Activated CD4-positive, alpha-beta T cell treated with anti-CD3 and anti-CD28 coated beads, Interleukin-2, Interleukin-4, amounts not matched to agents 100 ng/mL and 50 ng/mL, durations not matched to agents 16 hours and 8 hours (primary cell): ENCODE measurements around the gene EIF4A3.
"Not testable (repeated sequence)": the region's sequence is repeated elsewhere in the genome, so short reads cannot be mapped to it uniquely, and the experiment has no call there.

Experiments used
- DNase-seq: peaks from one replicate; pipeline ENCODE4 v3.0.0-alpha.2; 2020; ENCODE audit warnings: low spot score

The EIF4A3 gene

GRCh38 chr17:80101011-80101945 is 45.6 kb downstream of the EIF4A3 start, which contains the start of gene GAA:
Gene GAA (plus strand): TSS chr17:80101581. CDS start chr17:80104587, 3,006 bp downstream.
- DNase-seq: peak; percentile 90

DNA sequence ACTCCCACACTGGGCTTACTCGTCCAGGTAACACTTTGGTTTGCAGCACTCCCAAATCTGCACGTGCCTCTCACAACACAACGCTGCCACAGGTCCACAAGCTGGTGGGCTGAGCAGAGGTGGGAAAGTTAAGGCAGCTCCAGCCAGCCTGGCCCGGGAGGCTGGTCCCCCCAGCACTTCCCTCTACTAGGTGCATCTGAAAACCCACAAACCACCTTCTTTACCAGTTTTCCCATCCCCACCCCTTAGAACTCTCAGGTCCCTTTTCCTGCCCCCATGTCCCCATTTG is 46.9 kb downstream of the EIF4A3 start:
- no peak for DNase-seq

DNA sequence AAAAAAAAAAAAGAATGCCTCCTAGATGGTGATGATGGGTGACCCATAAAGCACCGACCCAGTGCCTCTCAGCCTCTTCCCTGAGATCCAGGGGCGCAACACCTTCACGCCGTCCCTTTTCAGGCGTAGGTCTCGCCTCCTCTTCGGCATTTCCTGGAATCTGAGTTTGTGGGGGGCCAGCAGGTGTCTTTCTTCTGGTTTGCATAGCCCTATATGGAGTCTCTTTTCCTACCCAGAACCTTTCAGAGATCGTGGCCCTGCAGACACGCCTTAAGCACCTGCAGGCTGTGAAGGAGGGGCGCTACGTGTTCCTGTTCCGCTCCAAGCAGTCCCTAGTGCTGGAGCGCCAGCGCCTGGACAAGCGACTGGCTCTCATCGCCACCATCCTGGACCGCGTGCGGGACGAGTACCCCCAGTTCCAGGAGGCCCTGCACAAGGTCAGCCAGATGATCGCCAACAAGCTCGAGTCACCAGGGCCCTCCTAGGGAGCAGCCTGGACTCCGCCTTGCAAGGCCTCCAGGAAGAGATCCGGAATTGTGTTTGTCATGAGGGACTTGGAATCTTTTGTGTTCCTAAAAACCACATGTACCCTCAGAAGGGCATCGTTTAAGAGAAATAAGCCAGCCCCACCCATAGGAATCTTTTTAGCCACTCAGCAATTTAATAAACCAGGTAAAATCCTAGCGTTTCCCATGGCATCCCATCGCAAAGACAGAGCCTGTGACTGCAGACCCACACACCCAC is 47.5 kb downstream of the EIF4A3 start:
- no peak for DNase-seq

DNA sequence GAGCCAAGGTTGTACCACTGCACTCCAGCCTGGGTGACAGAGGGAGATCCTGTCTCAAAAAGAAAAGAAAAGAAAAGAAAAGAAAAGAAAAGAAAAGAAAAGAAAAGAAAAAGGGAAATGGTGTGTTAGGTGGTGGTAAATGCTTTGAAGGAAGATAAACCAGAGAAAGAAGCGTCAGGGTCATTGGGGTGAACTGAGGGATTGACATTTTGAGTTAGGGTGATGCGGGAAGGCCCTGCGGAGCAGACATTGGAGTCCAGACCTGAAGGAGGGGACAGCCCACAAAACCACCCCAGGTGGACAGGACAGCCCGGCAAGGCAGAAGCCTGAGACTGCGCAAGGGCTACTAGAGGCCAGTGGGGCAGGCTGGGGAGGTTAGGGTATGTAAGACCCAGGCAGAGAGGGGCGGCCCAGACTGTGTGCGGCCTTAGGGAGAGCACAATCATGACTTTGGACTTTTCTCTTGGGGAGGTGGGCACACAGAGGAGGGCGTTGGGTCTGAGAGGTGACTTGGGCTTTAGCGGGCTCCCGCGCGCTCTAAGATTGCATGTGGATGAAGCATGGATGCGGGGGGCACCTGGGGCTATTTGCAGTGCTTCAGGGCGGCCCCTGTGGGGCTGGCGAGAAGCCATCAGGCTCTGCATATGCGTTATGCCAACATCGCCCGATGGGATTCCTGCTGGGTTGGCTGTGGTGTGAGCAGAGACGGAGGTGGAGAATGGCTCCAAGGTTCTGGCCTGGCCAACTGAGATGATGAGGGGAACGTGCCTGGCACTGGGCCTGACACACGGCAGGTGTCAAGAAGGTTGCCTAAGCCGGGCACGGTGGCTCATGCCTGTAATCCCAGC is 48.9 kb downstream of the EIF4A3 start:
- no peak for DNase-seq

- DNase-seq: no peak
These were observed 49.8 kb downstream of the EIF4A3 start for GRCh38 chr17:80097127-80097621.

GRCh38 chr17:80096561-80097021 is 50.3 kb downstream of the EIF4A3 start:
- DNase-seq: no peak

DNA sequence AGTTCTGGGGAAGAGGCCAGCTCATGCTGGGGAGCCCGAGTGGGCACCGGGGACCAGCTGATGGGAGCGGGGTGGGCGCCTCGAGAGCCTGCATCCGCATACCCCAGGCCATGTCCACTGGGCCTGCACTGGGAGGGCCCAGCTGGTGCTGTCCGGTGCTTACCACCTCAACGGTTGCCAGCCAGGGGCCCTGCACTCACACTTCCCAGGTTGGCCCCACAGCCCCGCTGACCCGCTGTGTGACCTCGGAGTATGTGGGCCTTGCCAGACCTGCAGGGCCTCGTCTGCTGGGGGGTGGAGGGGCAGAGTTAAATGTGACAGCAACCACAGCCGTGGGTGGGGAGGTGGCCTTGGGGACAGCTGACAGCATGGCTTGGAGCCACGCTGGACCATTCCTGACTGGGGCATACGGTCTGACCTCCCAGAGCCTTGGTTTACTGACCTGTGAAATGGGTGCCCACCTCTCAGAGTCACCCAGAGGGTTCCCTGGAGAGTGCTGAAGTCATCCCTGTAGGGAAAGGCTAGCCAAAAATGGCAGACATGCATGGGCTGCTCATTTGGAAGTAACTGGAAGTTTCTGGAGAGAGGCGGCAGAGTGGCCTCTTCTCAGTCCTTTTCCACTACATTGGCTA is 51.0 kb downstream of the EIF4A3 start:
- no peak for DNase-seq

DNA sequence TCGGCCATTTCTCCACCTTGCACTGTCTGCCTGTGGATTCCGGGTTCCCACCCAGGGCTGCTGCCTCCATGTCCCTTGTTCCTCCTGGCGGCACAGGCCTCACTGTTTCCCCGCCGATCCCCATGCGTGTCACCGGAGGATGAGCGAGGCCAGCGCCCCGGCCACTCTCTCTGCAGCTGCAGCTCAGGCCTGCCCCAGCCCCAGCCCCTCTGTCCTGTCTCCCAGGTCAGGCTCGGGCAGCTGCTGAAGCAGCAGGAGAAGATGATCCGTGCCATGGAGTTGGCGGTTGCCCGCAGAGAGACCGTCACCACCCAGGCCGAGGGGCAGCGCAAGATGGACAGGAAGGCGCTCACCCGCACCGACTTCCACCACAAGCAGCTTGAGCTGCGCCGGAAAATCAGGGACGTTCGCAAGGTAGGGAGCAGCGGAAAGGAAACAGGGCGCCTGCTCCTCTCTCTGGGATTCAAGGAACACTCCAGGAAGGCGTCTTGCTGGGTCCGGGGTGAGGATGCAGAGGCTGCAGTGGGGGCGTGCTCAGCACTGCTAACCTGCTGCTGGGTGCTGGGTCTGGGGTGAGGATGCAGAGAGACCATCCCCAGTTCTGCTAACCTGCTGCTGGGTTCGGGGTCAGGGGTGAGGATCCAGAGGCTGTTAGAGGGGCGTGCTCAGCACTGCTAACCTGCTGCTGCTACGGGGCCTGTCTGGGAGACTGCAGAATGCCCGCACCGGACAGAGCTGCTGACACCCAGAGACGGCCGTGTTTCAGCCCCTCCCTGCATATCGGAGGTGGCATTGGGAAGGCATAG is 51.7 kb downstream of the EIF4A3 start:
- DNase-seq: no peak

GRCh38 chr17:80092959-80093358 is 54.0 kb downstream of the EIF4A3 start:
- DNase-seq: no peak

- no peak for DNase-seq
These were observed 55.6 kb downstream of the EIF4A3 start for GRCh38 chr17:80091376-80091775.

- DNase-seq: not testable (repeated sequence)
These were observed 56.8 kb downstream of the EIF4A3 start for GRCh38 chr17:80090164-80090563.

- DNase-seq: no peak
These were observed 57.2 kb downstream of the EIF4A3 start for GRCh38 chr17:80089762-80090161.

DNA sequence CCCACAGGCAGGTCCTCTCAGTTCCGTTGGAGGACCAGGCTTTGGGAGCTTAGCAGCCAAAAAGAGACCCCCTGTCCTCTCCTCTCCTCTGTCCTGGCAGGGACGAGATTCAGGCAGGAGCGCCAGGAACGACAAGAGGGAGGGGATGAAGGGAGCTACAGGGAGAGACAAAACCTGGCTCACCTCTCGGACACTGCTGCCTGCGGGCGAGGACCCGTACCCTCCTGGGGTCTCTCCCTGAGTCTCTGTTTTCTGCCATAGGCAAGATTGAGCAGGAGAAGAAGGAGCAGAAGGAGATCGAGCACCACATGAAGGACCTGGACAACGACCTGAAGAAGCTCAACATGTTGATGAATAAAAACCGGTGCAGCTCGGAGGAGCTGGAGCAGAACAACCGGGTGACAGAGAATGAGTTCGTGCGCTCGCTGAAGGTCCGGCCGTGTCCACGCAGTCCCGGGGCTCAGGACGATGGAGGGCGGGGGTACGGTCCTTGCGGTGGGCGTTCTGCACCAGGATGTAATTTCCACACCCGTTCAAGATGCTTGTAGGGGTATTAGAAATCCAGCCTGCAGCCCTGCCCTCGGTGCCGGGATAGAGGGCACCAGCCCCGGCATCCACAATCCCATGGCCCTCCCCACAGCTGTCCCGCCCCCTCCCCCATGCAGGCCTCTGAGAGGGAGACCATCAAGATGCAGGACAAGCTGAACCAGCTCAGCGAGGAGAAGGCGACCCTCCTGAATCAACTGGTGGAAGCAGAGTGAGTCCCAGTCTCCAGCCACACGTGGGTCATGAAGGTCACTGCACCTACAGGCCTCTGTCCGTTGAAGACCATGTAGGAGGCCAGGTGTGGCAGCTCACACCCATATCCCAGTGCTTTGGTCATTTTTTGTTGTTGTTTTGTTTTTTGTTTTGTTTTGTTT is 59.3 kb downstream of the EIF4A3 start:
- DNase-seq: no peak

DNA sequence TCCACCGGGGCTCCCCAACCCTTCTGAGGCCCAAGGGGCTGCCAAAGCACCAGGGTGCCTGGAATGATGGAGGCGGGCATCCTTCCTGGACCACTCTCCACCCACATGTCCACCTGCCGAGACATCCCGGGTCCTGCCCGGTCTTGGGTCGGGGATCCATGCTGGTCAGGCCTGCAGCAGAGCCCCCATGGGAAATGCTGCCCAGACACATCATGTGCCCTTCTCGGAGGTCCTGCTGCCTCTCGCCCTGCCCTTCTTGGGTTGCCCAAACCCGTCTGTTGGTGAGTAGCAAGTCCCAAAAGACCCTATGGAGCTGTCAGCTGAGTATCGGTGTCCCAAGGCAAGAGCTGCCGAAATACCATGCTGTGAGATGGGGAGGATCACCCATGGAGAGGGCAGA is 60.3 kb downstream of the EIF4A3 start:
- DNase-seq: no peak

- no peak for DNase-seq
These were observed 60.8 kb downstream of the EIF4A3 start for GRCh38 chr17:80086081-80086480.

DNA sequence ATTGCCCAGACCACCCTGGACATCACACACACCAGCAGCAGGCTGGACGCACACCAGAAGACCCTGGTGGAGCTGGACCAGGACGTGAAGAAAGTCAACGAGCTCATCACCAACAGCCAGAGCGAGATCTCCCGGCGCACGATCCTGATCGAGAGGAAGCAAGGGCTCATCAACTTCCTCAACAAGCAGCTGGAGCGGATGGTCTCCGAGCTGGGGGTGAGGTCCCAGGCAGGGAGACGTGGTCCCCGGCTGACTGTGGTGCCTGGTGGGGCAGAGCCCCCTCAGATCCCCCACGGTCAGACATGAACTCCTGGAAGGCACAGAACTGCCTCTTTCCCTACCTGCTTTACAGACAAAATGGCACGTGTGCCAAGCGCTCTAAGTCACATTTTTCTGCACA is 62.2 kb downstream of the EIF4A3 start:
- DNase-seq: no peak
